IMR-90 (cell line): Measurements from ENCODE around the gene INTS2.

Experiments used
- BHLHE40 ChIP-seq: fragments of 150-350 bp; IDR thresholded peaks from 2 replicates; pipeline ENCODE4 v1.6.1; 2016; ENCODE audit warnings: mild to moderate bottlenecking, low read depth, low read length
- CEBPB ChIP-seq: IDR thresholded peaks from 2 replicates; pipeline ENCODE4 v1.6.1; 2012; ENCODE audit warnings: low read depth, low read length, improper control_type of control experiment
- MAZ ChIP-seq: IDR thresholded peaks from 2 replicates; pipeline ENCODE4 v1.6.1; 2012; ENCODE audit warnings: low read depth, mild to moderate bottlenecking, low read length, improper control_type of control experiment, moderate library complexity, borderline replicate concordance
- MXI1 ChIP-seq: IDR thresholded peaks from 2 replicates; pipeline ENCODE4 v1.6.1; 2012; ENCODE audit warnings: low read depth, mild to moderate bottlenecking, low read length, moderate library complexity, borderline replicate concordance
- NFE2L2 ChIP-seq: fragments of 150-350 bp; IDR thresholded peaks from 2 replicates; pipeline ENCODE4 v1.6.1; 2016; ENCODE audit warnings: low read depth, mild to moderate bottlenecking, low read length
- POLR2A ChIP-seq: IDR thresholded peaks from 2 replicates; pipeline ENCODE4 v1.6.1; 2012; ENCODE audit warnings: mild to moderate bottlenecking, low read depth, low read length
- RAD21 ChIP-seq: IDR thresholded peaks from 2 replicates; pipeline ENCODE4 v1.6.1; 2012; ENCODE audit warnings: low read length, improper control_type of control experiment
- RCOR1 ChIP-seq: IDR thresholded peaks from 2 replicates; pipeline ENCODE4 v1.6.1; 2012; ENCODE audit warnings: mild to moderate bottlenecking, low read length, improper control_type of control experiment; ENCODE audit not compliant: insufficient replicate concordance
- RFX5 ChIP-seq: IDR thresholded peaks from 2 replicates; pipeline ENCODE4 v1.8.0; 2012; ENCODE audit warnings: low read depth, mild to moderate bottlenecking, low read length, moderate library complexity
- SMC3 ChIP-seq: fragments of 150-350 bp; IDR thresholded peaks from 2 replicates; pipeline ENCODE4 v1.6.1; 2016; ENCODE audit warnings: low read depth, mild to moderate bottlenecking, antibody characterized with exemption, low read length, moderate library complexity
- USF2 ChIP-seq: fragments of 150-350 bp; IDR thresholded peaks from 2 replicates; pipeline ENCODE4 v1.6.1; 2017; ENCODE audit warnings: mild to moderate bottlenecking, antibody characterized with exemption, low read length, low read depth
- TF ChIP-seq, protein P1 (sequence below): conservative IDR thresholded peaks from 2 replicates; pipeline ENCODE4 v1.5.1; 2012; ENCODE audit warnings: mild to moderate bottlenecking, low read depth, low read length, improper control_type of control experiment
- TF ChIP-seq, protein P2 (sequence below): fragments of 150-350 bp; IDR thresholded peaks from 2 replicates; pipeline ENCODE4 v1.6.1; 2016; ENCODE audit warnings: low read depth, mild to moderate bottlenecking, low read length, moderate library complexity, borderline replicate concordance

GRCh38 chr17:61907361-61907760, 20.4 kb downstream of the INTS2 start:
- TF ChIP-seq, protein P1, sequence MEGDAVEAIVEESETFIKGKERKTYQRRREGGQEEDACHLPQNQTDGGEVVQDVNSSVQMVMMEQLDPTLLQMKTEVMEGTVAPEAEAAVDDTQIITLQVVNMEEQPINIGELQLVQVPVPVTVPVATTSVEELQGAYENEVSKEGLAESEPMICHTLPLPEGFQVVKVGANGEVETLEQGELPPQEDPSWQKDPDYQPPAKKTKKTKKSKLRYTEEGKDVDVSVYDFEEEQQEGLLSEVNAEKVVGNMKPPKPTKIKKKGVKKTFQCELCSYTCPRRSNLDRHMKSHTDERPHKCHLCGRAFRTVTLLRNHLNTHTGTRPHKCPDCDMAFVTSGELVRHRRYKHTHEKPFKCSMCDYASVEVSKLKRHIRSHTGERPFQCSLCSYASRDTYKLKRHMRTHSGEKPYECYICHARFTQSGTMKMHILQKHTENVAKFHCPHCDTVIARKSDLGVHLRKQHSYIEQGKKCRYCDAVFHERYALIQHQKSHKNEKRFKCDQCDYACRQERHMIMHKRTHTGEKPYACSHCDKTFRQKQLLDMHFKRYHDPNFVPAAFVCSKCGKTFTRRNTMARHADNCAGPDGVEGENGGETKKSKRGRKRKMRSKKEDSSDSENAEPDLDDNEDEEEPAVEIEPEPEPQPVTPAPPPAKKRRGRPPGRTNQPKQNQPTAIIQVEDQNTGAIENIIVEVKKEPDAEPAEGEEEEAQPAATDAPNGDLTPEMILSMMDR, result no peak
- TF ChIP-seq POLR2A (no peak), RAD21 (no peak), CEBPB (no peak), MXI1 (no peak), BHLHE40 (no peak), MAZ (no peak), SMC3 (no peak), RFX5 (no peak), NFE2L2 (no peak), USF2 (no peak), RCOR1 (no peak)
- TF ChIP-seq, protein P2, sequence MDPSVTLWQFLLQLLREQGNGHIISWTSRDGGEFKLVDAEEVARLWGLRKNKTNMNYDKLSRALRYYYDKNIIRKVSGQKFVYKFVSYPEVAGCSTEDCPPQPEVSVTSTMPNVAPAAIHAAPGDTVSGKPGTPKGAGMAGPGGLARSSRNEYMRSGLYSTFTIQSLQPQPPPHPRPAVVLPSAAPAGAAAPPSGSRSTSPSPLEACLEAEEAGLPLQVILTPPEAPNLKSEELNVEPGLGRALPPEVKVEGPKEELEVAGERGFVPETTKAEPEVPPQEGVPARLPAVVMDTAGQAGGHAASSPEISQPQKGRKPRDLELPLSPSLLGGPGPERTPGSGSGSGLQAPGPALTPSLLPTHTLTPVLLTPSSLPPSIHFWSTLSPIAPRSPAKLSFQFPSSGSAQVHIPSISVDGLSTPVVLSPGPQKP, result no peak
